SKM-1 treated with dmso at 0.1 percent for 144 hours (cell line): Measurements from ENCODE around the gene FAM110D.

ENCODE experiments used
- DNase-seq: peaks from one replicate; lab custom pipeline; 2025; ENCODE audit not compliant: unreplicated experiment; lab: John Stamatoyannopoulos, UW

Gene FAM110D

DNA sequence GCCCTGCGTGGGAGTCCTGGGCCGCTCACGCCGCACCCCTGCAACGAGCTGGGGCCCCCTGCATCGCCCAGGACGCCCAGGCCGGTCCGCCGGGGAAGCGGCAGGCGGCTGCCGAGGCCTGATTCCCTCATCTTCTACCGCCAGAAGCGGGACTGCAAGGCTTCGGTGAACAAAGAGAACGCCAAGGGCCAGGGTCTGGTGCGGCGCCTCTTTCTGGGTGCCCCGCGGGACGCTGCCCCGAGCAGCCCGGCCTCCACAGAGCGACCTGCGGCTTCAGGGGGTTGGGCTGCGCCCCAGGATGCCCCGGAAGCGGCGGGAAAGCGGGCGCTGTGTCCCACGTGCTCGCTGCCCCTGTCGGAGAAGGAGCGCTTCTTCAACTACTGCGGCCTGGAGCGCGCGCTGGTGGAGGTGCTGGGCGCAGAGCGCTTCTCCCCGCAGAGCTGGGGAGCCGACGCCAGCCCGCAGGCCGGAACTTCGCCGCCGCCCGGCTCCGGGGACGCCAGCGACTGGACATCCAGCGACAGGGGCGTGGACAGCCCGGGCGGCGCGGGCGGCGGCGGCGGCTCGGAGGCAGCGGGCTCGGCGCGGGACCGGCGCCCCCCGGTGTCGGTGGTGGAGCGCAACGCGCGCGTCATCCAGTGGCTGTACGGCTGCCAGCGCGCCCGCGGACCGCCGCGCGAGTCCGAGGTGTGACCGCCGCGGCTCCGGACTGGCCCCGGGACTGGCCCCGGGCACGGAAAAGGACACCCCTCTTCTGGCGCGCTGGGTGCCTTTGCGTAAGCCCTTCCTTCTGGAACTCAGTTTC, 2.7 kb downstream of the FAM110D start:
- peak; percentile 41 for DNase-seq

DNA sequence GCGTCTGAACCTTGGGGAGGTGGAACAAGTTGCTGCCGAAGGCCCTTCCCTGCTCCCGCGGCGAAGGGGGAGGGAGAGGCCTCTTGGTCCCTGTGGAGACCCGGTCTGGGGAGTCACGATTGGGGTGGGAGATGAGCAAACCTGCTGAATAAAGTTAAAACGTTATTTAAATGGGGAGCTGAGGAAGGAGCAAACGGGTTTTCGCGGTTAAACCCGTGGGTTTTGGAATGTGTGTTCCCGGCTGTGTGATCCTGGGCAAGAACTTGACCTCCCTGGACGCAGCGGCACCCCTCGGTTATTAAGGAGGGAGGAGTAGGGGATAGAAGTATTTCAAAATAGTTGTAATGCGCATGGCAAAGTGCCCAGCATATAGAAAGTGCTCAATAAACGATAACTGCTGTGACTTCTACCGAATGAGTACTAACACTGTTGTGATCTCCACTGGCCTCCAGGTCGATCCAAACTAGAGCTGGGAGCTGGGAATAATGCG, 3.4 kb downstream of the FAM110D start:
- no peak for DNase-seq

DNA sequence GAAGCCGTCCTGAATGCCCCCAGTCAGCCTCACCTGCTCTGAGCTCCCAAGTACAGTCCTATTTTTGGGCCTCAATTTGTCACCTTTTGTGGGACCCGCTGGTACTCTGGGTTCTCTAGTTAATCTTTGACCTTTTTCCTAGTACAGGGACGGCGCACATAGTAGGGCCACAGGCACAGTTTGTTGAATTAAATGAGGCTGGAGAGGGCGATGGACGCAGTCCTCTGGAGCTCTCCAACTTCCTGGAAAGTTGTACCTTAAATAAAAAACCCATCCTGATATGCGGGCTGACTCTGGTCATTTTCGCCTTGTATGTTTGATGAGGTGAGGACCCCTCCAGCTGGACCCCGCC, 4.8 kb downstream of the FAM110D start:
- no peak for DNase-seq

DNA sequence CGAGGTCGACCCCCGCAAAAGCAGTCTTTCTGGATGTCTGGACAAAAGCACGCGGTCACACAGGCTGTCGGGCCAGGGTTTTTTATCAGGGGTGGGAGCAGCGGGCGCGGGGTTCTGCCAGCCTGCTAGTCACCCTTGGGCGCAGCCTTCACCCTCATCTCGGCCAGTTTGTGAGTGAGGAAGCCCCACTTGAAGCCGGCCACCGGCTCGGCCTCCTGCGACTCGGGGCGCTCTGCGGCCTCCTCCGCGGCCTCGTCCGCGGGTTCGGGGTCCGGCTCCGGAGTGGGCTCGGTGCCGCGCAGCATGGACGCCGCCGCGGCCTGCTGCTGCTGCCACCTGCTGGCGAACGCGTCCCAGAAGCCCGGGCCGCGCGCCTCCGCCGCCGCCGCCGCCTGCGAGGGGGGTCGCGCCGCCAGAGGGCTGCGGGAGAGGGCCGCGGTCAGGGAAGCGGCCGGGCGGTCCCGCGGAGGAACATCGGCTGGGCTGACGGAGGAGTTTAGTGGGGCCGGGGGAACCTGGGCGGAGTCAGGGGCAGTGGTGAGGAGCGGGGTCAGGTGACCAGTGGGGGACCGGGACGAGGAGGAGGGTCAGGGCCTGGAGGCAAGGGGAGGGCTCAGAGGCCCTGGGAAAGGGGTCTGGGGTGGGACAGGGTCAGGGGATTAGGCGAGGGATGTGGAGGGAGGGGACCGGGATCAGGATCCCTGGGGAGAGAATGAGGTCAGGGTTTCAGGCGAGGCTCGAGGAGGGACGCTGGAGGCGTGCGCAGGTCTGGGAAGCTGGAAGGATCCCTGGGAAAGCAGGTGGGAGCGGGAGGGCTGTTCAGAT, 5.4 kb downstream of the FAM110D start:
- DNase-seq, result no peak

DNA sequence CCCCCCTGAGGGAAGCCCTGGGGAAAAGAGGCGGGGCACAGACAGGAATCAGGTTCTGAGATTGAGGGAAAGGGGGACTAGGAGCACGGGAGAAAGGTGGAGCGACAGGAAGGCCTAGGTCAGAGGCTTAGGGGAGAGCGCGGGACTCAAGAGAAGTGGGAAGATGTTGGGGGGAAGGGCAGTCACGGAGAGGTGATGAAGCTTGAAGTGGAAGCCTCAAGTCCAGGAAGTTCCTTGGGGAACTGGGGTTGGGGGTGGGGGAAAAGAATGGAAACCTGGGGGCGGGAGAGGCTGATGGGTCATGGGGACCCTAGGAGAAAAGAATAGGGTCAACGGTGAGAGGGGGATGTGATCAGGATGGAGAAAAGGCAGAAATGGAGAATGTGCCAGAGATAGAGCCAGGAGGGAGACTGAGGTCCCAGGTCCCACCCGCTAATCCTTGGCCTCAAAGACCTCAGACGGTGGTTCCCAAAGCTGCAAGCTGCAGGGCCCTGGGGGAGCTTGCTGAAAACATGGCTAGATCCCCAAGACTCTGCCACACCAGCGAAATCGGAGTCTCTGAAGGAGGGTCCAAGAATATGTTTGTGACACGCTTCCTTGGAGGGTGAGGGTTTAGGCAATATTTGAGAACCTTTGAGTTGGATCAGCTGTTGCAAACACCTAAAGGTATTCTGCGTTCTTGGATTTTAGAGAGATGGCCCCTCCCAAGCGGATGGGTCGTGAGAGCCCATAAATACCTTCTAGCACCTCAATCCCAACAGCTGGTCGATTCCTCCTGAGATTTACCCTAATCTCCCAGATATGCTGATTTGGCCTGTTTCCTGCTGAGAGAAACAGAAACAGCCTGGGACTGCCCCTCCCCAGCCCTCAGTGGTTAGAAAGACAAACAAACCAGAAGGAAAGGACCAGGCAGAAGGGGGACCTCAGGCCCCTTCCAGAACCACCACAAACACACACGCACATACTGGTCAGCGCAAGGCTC, 6.3 kb downstream of the FAM110D start:
- DNase-seq, result no peak

DNA sequence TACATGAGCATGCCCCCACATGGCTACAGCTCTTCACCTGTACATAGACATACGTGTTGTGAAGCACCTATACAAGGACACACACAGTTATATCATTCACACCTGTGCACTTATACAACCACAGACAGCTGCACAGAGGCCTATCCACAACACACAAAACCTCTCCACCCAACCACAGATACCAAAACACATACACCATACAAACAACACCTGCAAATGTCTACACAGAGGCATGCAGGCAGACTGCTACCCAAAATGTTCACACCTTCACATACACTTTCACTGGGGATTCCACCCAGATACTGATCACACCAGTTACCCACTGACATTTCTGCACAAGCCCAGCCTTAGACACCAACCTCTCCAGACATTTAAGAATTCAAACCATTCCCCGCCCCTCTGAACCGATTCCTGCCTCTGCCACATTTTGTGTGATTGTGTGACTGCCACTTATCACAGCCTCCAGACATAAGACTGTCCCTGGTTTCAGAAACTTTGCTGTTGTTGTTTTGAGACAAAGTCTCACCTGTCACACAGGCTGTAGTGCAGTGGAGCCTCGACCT, 7.9 kb downstream of the FAM110D start:
- no peak for DNase-seq

DNA sequence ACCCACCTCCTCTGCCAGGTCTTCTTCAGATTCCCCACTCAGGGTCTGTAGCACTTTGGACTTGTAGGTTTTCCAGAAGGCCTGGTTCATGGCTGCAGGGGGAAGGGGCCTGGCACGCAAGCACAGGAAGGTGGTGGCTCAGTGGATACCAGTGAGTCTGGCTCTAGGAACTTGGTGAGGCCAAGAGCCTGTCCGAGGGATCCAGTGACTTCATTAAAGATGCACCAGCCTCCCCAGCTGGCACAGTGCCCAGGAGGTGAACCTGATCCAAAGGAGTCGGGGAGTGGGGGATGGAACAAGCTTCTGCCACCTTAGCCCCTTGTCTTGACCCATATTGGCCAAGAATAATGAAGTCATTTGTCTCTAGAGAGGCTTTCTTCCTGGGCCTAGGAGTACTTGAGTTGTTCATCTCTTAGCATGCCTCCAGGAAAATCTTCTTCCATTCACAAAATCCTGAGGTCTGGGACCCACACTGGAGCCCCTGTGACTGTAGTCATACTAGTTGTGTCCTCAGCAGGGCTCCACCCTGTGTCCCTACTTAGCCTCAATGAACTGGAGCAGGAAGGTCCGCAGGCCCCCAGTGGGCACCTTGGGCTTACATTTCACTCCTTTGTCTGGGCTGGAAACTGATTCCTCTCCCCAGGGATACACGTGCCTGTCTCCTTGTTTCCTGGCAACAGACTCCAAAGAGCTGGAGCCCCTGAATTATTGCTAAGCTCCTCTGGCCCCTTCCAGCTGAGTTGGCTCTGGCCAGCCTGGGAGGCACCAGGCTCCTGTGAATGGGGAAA, 9.7 kb downstream of the FAM110D start, which contains the start of gene C1orf232:
C1orf232 (minus strand) TSS at position 554 of the 788 bp plus-strand sequence; CDS start at position 90, 464 bp downstream.
- no peak for DNase-seq

DNA sequence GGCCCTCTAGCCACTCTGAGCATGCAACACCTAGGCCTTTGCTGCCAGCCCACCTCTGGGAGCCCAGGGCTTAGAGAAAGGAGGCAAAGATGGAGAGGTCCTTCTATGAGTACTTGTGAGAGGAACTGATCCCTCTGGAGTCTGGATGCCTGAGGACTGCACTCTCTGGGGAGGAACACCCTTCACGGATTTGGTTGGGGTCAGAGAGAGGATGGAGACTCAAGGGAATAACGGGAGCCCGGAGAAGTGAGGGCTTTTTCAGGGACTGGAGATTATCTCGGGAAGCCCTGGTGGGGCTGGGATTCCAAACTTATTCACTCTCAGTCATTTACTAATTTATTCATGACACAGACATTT, 10.3 kb downstream of the FAM110D start:
- DNase-seq, result no peak

DNA sequence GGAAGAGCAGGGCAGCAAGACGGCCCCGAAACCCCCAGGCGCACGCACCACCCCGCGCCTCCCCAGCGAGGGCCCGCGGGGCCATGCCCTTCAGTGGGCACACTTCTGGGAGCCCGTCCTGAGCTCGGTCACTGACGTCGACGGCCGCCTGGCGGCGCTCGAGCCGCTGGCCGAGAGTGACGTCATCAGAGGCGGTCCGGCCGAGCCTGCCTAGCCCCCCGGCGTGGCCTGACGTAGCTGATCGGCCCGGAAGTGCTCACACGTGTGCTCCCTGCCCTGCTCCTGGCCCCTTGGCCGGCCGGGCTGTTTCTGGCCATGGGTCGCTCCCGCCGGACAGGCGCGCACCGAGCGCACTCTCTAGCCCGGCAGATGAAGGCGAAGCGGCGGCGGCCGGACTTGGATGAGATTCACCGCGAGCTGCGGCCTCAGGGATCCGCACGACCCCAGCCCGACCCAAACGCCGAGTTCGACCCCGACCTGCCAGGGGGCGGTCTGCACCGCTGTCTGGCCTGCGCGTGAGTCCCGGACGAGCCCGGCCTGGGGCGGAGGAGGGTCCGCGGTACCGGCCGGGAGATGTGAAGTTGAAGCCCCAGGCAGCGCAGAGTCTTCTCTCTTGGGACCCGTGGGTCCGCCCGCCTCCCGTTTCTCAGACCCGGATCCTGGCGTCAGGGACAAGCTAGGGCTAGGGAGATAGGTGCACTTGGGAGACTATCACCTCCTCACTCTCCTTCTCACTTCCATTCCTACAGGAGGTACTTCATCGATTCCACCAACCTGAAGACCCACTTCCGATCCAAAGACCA, 11.0 kb downstream of the FAM110D start, which contains the start of gene ZNF593:
ZNF593 (plus strand) TSS at position 240 of the 803 bp plus-strand sequence; CDS start at position 316, 76 bp downstream.
- DNase-seq, result peak; percentile 90

DNA sequence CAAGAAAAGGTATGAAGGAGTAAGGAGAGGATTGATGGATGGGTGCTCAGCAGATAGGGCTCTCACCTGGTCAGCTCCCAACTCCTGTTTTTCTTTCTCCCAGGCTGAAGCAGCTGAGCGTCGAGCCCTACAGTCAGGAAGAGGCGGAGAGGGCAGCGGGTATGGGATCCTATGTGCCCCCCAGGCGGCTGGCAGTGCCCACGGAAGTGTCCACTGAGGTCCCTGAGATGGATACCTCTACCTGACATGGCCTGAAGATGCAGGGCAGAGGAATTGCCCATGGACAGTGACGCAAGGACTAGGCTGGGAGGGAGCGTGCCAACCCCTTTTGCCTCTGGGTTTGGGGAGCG, 11.6 kb downstream of the FAM110D start:
- no peak for DNase-seq

DNA sequence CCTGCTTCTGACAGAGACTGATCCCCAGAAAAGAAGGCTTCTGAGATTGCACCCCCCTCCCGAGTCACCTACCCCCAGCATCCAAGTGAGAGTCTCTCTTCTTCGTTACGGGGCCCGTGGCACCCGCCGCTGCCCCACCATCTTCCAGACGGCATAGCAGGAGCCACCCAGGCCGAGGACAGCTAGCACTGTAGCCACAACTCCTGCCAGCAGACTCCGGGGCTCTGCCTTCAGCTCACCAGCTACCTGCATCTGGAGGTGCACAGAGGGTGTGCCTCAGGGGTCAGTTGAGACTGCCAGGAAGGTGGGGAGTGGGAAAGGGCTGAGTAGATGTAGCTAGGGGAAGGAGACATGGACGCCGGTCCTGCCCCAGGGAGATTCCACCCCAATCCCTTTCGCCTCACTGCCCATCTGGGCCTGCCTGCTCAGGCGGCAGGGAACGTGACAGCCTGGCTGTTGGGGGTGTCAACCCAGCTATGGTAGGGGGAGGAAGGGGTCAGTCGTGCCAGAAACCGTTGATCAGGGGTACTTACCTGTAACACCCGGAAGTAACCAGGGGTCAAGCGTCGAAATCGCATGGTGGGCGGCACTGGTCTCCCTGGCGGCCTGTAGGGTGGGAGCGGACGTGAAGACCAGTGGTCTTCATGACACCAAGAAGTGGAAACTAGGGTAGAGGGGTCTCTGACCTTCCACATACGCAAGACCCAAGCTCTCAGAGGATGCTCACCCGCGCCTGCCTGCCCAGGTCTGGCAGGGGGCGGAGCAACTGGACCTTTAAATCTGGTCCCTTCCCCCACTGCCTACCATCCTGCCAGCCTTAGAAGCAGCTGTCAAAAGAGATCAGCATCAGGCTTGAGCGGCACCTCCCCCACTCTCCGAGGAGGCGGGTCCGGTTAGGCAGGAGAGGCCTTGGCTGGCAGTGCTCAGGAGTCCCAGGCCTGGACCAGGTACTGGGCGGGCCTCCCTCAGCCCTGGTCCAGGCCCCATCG, 12.5 kb downstream of the FAM110D start, which contains the start of gene ZNF593OS:
ZNF593OS (minus strand) TSS at position 749 of the 989 bp plus-strand sequence; CDS start at position 578, 171 bp downstream.
- no peak for DNase-seq

DNA sequence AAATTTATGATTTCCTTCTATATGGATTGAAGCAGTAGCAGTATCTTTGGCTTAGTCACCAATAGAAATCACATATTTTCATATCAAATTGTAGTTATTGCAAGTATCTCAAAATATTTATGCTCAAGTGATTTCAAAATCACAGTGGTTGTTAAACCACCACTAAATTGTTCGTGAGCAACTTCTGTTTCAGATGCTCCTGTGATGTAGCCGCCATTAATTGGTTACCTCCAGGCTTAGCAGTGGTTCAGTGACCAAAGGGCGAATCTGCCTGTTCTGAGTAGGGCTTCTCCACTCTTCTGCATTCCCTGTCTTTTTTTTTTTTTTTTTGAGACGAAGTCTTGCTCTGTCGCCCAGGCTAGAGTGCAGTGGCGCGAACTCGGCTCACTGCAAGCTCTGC, 16.5 kb downstream of the FAM110D start:
- no peak for DNase-seq

DNA sequence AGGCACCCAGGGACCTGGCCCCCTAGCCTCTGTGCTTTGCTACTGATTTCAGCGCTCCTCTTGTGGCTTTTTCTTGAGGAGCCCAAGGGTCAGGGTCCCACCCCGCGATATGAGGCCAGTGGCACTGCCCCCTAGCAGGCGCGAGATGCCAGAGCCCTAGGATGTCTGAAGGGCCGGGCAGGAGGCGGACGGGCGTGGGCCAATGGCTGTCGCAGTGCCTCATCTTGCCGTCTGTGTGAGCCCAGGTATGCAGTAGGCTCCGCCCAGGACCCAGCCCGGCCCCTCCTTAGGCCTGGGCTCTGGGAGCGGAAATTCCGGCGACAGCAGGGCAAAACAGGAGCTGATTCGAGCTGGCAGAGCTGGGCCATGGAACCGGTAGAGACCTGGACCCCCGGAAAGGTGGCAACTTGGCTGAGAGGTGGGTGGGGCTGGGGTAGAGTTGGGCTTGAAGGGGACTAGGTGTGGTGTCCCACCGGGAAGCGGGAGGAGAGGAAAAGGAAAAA, 18.4 kb downstream of the FAM110D start, which contains the start of gene CNKSR1:
CNKSR1 (plus strand) TSS at position 310 of the 503 bp plus-strand sequence; CDS start at position 367, 57 bp downstream.
- DNase-seq, result no peak

DNA sequence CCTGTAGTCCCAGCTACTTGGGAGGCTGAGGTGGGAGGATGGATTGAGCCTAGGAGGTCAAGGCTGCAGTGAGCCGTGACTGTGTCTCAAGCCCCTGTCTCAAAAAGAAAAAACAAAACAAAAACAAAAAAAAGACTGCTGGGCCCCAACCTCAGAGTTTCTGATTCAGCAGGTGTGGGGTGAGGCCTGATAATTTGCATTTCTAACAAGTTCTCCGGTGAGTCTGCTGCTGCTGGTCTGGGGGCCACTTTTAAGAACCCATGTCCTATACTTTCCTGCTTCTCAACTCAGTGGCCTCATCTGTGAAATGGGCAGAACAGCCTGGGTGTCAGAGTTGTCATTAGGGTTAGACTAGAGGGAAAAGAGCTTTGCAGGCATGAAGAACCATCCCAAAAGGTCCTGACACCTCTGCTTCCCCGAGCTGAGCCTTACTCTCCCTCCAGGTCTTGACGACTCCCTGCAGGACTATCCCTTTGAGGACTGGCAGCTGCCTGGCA, 21.2 kb downstream of the FAM110D start:
- no peak for DNase-seq

DNA sequence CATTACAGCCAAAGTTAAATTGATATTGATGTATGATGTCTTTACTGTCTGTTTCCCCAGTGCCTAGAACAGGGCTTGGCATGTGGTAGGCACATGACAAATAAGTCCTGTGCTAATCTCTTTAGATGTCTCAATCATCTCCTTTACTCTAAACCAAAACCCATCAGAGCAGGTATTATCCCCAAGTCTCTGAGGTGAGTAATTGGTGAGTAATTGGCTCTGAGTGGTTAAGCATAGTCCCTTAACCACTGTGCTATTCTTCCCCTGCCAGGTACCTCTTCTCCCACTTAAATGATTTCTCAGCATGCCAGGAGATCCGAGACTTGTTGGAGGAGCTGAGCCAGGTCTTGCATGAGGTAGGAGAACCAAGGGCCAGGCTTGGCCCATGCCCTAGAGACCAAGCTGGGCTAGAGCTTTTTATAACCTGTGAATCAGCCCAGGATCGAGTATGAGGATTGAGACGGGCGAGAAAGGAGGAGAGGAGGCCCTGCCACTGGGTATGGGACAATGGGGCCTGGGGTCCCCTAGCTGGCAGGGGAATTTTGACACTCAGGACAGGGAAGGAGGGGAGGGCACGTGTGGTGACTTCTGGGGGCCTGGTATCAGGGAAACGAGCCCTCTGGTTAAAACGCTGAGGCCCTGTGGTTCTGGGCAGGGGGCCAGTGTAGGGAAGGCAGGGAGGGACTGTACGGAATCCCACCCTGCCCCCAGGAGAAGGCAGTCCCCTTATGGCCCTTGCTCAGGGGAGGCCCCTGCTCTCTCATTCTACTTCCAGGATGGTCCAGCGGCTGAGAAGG, 22.9 kb downstream of the FAM110D start:
- DNase-seq, result no peak

DNA sequence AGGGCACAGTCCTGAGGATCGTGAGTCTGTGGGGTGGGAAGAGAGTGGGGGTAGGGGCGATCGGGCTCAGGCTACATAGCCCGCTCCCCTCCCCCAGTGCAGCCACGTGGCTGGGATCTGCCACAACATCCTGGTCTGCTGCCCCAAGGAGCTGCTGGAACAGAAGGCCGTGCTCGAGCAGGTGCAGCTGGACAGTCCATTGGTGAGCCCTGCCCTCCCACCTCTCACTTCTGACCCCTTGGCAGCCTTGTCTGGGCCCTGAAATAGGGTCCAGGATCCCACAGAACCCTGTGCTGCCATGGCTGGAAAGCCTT, 23.5 kb downstream of the FAM110D start:
- DNase-seq, result no peak
